IMR-90 (cell line): ENCODE measurements around the gene CWC15.

Experiments
- CEBPB ChIP-seq: IDR thresholded peaks from 2 replicates; pipeline ENCODE4 v1.6.1; 2012; ENCODE audit warnings: low read depth, low read length, improper control_type of control experiment
- CTCF ChIP-seq: conservative IDR thresholded peaks from 2 replicates; pipeline ENCODE4 v1.5.1; 2012; ENCODE audit warnings: mild to moderate bottlenecking, low read depth, low read length, improper control_type of control experiment
- ELK1 ChIP-seq: fragments of 150-350 bp; IDR thresholded peaks from 2 replicates; pipeline ENCODE4 v1.6.1; 2016; ENCODE audit warnings: low read depth, mild to moderate bottlenecking, low read length, moderate library complexity, borderline replicate concordance
- FOS ChIP-seq: fragments of 150-350 bp; IDR thresholded peaks from 2 replicates; pipeline ENCODE4 v1.6.1; 2016; ENCODE audit warnings: low read depth, low read length
- MAZ ChIP-seq: IDR thresholded peaks from 2 replicates; pipeline ENCODE4 v1.6.1; 2012; ENCODE audit warnings: low read depth, mild to moderate bottlenecking, low read length, improper control_type of control experiment, moderate library complexity, borderline replicate concordance
- POLR2A ChIP-seq: IDR thresholded peaks from 2 replicates; pipeline ENCODE4 v1.6.1; 2012; ENCODE audit warnings: mild to moderate bottlenecking, low read depth, low read length
- RCOR1 ChIP-seq: IDR thresholded peaks from 2 replicates; pipeline ENCODE4 v1.6.1; 2012; ENCODE audit warnings: mild to moderate bottlenecking, low read length, improper control_type of control experiment; ENCODE audit not compliant: insufficient replicate concordance
- RFX5 ChIP-seq: IDR thresholded peaks from 2 replicates; pipeline ENCODE4 v1.8.0; 2012; ENCODE audit warnings: low read depth, mild to moderate bottlenecking, low read length, moderate library complexity
- USF2 ChIP-seq: fragments of 150-350 bp; IDR thresholded peaks from 2 replicates; pipeline ENCODE4 v1.6.1; 2017; ENCODE audit warnings: mild to moderate bottlenecking, antibody characterized with exemption, low read length, low read depth

GRCh38 chr11:94954753-94955152 is 18.6 kb downstream of the CWC15 start:
- TF ChIP-seq CEBPB (no peak), CTCF (no peak), RCOR1 (no peak), POLR2A (no peak), USF2 (no peak), MAZ (no peak), ELK1 (no peak), RFX5 (no peak), FOS (no peak)
